ENCODE data around the gene GLT6D1.

The GLT6D1 gene

DNA sequence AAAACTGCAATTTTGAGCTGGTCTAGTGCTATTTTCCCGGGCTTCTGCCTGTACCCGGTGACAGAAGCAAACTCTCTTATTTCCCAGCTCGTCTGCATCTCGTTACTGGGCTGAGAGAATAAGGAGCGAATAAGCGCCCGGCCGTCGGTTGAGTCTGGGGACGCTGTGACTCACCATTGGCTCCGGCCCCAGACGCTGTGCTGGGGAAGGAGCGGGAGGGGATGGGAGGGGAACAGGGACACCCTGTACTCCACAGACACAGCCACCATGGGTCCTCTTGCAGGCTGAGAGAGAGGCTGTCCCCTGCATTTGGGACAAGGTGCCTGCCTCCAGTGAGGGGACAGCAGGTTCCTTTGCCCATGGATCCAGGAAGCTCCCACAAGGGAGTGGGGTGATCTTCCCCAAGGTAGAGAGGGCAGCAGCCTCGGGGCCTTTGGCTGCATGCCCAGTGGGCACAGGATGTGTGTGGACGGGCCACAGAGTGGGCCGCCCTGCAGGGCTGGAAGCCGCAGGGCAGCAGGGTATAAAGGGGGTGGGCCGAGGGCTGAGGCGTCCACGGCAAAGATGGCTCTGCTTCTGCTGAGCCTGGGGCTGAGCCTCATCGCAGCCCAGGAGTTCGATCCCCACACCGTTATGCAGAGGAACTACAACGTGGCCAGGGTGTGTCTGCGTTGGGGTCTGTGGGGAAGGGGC lies 23.6 kb upstream of the GLT6D1 start, which contains the start of gene LCN9:
TSS of gene LCN9 (plus strand) at position 552 of the 693 bp plus-strand sequence. CDS start at position 565, 13 bp downstream.
- Histone ChIP-seq H3K27ac (ENCODE audit: low read depth, low read length) (no peak within 1 kb of the TSS), H4K20me1 (ENCODE audit: control insufficient read depth, insufficient read depth, low read depth, low read length) (no peaks in the 10 kb centered on the region), H3K4me2 (ENCODE audit: low read length) (no peak within 1 kb of the TSS), H3K9me3 (ENCODE audit: control insufficient read depth, insufficient read depth, low read length) (no peaks in the 10 kb centered on the region), H3F3A (ENCODE audit: control insufficient read depth, insufficient read depth) (no peaks in the 10 kb centered on the region), H3K4me1 (ENCODE audit: control insufficient read depth, low read length) (no peaks in the 10 kb centered on the region), H3K4me3 (ENCODE audit: low read length) (no peak within 1 kb of the TSS), H3K36me3 (ENCODE audit: control insufficient read depth, low read length) (no peaks in the 10 kb centered on the region), H3K27me3 (ENCODE audit: control insufficient read depth, low read length) (no peaks in the 10 kb centered on the region), H3K9me2 (replicated peaks; ENCODE audit: control insufficient read depth, low read length) (no peaks in the 10 kb centered on the region), H3K79me2 (ENCODE audit: control insufficient read depth, low read length) (no peaks in the 10 kb centered on the region)
- no peak for TF ChIP-seq EZH2phosphoT487 (IDR thresholded peaks at IDR 0.05; ENCODE audit: borderline replicate concordance, low read length)
- TF ChIP-seq, protein P1, sequence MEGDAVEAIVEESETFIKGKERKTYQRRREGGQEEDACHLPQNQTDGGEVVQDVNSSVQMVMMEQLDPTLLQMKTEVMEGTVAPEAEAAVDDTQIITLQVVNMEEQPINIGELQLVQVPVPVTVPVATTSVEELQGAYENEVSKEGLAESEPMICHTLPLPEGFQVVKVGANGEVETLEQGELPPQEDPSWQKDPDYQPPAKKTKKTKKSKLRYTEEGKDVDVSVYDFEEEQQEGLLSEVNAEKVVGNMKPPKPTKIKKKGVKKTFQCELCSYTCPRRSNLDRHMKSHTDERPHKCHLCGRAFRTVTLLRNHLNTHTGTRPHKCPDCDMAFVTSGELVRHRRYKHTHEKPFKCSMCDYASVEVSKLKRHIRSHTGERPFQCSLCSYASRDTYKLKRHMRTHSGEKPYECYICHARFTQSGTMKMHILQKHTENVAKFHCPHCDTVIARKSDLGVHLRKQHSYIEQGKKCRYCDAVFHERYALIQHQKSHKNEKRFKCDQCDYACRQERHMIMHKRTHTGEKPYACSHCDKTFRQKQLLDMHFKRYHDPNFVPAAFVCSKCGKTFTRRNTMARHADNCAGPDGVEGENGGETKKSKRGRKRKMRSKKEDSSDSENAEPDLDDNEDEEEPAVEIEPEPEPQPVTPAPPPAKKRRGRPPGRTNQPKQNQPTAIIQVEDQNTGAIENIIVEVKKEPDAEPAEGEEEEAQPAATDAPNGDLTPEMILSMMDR (IDR thresholded peaks at IDR 0.05; ENCODE audit: low read depth, low read length, poor library complexity, severe bottlenecking) = no peak

DNA sequence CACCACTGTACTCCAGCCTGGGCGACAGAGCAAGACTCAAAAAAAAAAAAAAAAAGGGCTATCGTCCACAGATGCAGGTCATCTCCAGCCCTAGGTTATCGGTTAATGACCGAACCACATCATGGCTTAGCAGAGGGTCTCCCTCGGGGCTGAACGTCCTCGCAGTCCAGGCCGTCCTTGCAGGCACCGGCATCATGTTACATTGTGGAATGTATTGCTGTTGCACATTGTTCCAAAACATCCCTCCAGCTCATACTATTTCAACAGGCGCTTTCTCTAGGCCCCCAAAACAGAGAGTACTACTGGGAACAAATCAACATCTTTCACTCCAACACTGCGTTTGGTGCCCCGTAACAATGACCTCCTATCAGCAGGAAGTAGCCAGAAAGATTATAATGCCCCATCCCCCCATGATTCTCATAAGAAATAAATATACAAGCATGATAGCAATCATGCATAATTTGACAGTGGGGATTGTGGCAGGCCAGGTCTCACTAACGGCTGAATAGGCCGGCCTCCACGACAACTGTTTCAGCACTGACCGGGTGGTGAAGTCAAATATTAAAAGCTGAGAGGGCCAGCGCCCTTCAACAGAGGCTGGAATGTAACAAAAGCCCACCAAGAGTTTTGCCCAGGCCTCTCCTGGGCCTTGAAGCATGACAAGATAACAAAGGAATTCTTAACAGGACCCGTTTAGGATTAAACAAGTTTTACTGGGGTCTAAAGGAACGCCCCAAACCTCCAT lies 22.6 kb upstream of the GLT6D1 start:
- no peak overlapping the region for H3K4me2 ChIP-seq (ENCODE audit: low read length)
- no peaks in the 10 kb centered on the region for H3K4me1 ChIP-seq (ENCODE audit: control insufficient read depth, low read length)
- no peaks in the 10 kb centered on the region for H3K79me2 ChIP-seq (ENCODE audit: control insufficient read depth, low read length)
- H3F3A ChIP-seq (ENCODE audit: control insufficient read depth, insufficient read depth) = no peaks in the 10 kb centered on the region
- H3K36me3 ChIP-seq (ENCODE audit: control insufficient read depth, low read length) = no peaks in the 10 kb centered on the region
- H3K4me3 ChIP-seq (ENCODE audit: low read length) = no peak overlapping the region
- no peaks in the 10 kb centered on the region for H3K27me3 ChIP-seq (ENCODE audit: control insufficient read depth, low read length)
- H3K9me3 ChIP-seq (ENCODE audit: control insufficient read depth, insufficient read depth, low read length) = no peaks in the 10 kb centered on the region
- H3K9me2 ChIP-seq (replicated peaks; ENCODE audit: control insufficient read depth, low read length) = no peaks in the 10 kb centered on the region
- TF ChIP-seq, protein P1 (IDR thresholded peaks at IDR 0.05; ENCODE audit: low read depth, low read length, poor library complexity, severe bottlenecking) = no peak
- TF ChIP-seq EZH2phosphoT487 (IDR thresholded peaks at IDR 0.05; ENCODE audit: borderline replicate concordance, low read length) = no peak
- H4K20me1 ChIP-seq (ENCODE audit: control insufficient read depth, insufficient read depth, low read depth, low read length) = no peaks in the 10 kb centered on the region
- no peak overlapping the region for H3K27ac ChIP-seq (ENCODE audit: low read depth, low read length)

DNA sequence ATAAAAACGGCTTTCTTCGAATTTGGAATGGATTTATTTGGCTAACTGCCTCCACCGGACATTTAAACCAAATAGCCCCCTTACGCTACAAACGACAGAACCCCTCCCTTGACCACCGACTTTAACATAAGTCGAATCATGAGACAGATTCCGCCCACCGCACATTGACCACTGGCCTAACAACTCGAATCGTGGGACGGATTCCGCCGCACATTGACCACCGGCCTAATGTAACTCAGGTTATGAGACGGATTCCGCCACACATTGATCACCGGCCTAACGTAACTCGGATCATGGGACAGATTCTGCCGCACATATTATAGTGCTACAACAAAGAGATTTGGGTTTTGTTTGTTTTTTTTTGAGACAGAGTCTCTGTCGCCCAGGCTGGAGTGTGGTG lies 21.1 kb upstream of the GLT6D1 start:
- Histone ChIP-seq H3F3A (ENCODE audit: control insufficient read depth, insufficient read depth) (no peaks in the 10 kb centered on the region), H3K9me3 (ENCODE audit: control insufficient read depth, insufficient read depth, low read length) (no peaks in the 10 kb centered on the region), H3K27ac (ENCODE audit: low read depth, low read length) (no peak overlapping the region), H3K79me2 (ENCODE audit: control insufficient read depth, low read length) (no peaks in the 10 kb centered on the region), H3K4me3 (ENCODE audit: low read length) (no peak overlapping the region), H3K27me3 (ENCODE audit: control insufficient read depth, low read length) (no peaks in the 10 kb centered on the region), H3K4me2 (ENCODE audit: low read length) (no peak overlapping the region), H4K20me1 (ENCODE audit: control insufficient read depth, insufficient read depth, low read depth, low read length) (no peaks in the 10 kb centered on the region), H3K36me3 (ENCODE audit: control insufficient read depth, low read length) (no peaks in the 10 kb centered on the region), H3K9me2 (replicated peaks; ENCODE audit: control insufficient read depth, low read length) (no peaks in the 10 kb centered on the region), H3K4me1 (ENCODE audit: control insufficient read depth, low read length) (no peaks in the 10 kb centered on the region)
- TF ChIP-seq, protein P1 (IDR thresholded peaks at IDR 0.05; ENCODE audit: low read depth, low read length, poor library complexity, severe bottlenecking) = no peak
- TF ChIP-seq EZH2phosphoT487 (IDR thresholded peaks at IDR 0.05; ENCODE audit: borderline replicate concordance, low read length) = no peak

Data from DOHH2 (cell line).